ENCODE data around the gene DSTYK.

DNA sequence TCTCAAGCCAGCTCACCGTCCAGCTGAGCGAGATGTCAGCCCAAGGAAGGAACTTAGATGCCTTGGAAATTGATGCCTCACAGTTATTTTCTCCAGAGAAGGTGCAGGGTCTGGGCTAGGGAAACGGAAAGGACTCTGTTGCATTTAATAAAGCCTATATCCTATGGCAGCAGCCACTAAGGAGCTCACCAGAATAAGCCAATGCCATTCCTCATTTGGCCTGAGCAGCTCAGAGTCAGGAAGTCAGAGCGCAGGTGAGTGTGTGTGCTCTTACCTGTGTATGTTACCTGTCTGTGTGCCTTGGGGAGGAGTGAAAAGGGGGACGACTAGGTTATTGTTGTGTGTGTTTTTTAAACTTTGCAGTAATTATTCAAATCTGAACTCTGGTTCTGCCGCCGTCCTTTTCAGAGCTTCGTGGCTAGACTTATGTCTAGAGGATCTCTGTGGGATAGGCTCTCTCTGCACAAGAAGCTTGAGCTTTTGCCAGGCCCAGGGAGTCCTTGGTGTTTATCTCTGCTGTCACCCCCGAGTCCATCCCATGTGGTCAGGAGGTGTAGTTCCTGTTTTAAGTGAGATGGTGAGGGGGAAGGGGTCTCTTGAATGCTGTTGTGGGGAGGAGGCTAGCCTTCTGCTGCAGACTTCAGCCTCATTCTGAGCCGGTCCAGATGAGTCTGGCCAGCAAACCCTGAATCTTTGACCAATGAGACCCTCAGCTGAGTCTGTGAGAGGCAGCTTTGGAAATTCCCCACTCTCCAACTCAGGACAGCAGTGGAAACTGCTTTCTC, 18.6 kb upstream of the DSTYK start:
- TF ChIP-seq, protein P1, sequence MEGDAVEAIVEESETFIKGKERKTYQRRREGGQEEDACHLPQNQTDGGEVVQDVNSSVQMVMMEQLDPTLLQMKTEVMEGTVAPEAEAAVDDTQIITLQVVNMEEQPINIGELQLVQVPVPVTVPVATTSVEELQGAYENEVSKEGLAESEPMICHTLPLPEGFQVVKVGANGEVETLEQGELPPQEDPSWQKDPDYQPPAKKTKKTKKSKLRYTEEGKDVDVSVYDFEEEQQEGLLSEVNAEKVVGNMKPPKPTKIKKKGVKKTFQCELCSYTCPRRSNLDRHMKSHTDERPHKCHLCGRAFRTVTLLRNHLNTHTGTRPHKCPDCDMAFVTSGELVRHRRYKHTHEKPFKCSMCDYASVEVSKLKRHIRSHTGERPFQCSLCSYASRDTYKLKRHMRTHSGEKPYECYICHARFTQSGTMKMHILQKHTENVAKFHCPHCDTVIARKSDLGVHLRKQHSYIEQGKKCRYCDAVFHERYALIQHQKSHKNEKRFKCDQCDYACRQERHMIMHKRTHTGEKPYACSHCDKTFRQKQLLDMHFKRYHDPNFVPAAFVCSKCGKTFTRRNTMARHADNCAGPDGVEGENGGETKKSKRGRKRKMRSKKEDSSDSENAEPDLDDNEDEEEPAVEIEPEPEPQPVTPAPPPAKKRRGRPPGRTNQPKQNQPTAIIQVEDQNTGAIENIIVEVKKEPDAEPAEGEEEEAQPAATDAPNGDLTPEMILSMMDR (conservative IDR thresholded peaks at IDR 0.05), result no peak
- no peak for TF ChIP-seq ZFX (IDR thresholded peaks at IDR 0.05)

Data from C4-2B (cell line).